MM.1S (cell line): ENCODE measurements around the gene PCDHGA4.
"Not testable (repeated sequence)": the region's sequence is repeated elsewhere in the genome, so short reads cannot be mapped to it uniquely, and the experiment has no call there.

Experiments used
- DNase-seq: peaks from one replicate; pipeline ENCODE4 v3.0.0-alpha.2; 2015
- H2AFZ ChIP-seq: fragments of 300-600 bp; sonication (generic); 2 replicates; pipeline ENCODE4 v1.6.0; 2016; ENCODE audit warnings: antibody characterized with exemption, low read length
- H3F3A ChIP-seq: fragments of 300-600 bp; sonication (generic); 2 replicates; pipeline ENCODE4 v1.6.1; 2016; ENCODE audit warnings: mild to moderate bottlenecking, antibody characterized with exemption, low read length, moderate library complexity, mixed read lengths; ENCODE audit not compliant: insufficient read depth
- H3K27ac ChIP-seq: fragments of 300-600 bp; sonication (generic); 2 replicates; pipeline ENCODE4 v1.5.1; 2016; ENCODE audit warnings: mild to moderate bottlenecking, low read length
- H3K27me3 ChIP-seq: fragments of 300-600 bp; sonication (generic); replicated peaks from 2 replicates; pipeline ENCODE4 v1.6.0; 2016; ENCODE audit warnings: low read length; ENCODE audit not compliant: insufficient read depth
- H3K36me3 ChIP-seq: fragments of 300-600 bp; sonication (generic); replicated peaks from 2 replicates; pipeline ENCODE4 v1.6.1; 2016; ENCODE audit warnings: mild to moderate bottlenecking, low read length, mixed read lengths; ENCODE audit not compliant: insufficient read depth
- H3K4me1 ChIP-seq: fragments of 300-600 bp; sonication (generic); 2 replicates; pipeline ENCODE4 v1.6.1; 2016; ENCODE audit warnings: low read length, mixed read lengths
- H3K4me2 ChIP-seq: fragments of 300-600 bp; sonication (generic); 2 replicates; pipeline ENCODE4 v1.6.0; 2016; ENCODE audit warnings: low read depth, low read length
- H3K4me3 ChIP-seq: fragments of 300-600 bp; sonication (generic); 2 replicates; pipeline ENCODE4 v1.5.1; 2016; ENCODE audit warnings: low read length, mixed read lengths
- H3K79me2 ChIP-seq: fragments of 300-600 bp; sonication (generic); 2 replicates; pipeline ENCODE4 v1.6.1; 2016; ENCODE audit warnings: mixed run types, low read length, mixed read lengths
- H3K9ac ChIP-seq: fragments of 300-600 bp; sonication (generic); 2 replicates; pipeline ENCODE4 v1.6.1; 2016; ENCODE audit warnings: low read length, mixed read lengths
- H3K9me2 ChIP-seq: fragments of 300-600 bp; sonication (generic); replicated peaks from 2 replicates; pipeline ENCODE4 v1.6.1; 2016; ENCODE audit warnings: mild to moderate bottlenecking, low read length, mixed read lengths; ENCODE audit not compliant: insufficient read depth
- H3K9me3 ChIP-seq: fragments of 300-600 bp; sonication (generic); replicated peaks from 2 replicates; pipeline ENCODE4 v1.6.1; 2016; ENCODE audit warnings: mild to moderate bottlenecking, low read length, mixed read lengths; ENCODE audit not compliant: insufficient read depth
- H4K20me1 ChIP-seq: fragments of 300-600 bp; sonication (generic); 2 replicates; pipeline ENCODE4 v1.6.1; 2016; ENCODE audit warnings: mild to moderate bottlenecking, low read length, moderate library complexity, mixed read lengths; ENCODE audit not compliant: insufficient read depth
- EZH2 ChIP-seq: fragments of 300-600 bp; sonication (generic); optimal IDR thresholded peaks from 2 replicates; pipeline ENCODE3; 2017; ENCODE audit warnings: low read depth, mild to moderate bottlenecking, antibody characterized with exemption, low read length, mixed read lengths
- EZH2phosphoT487 ChIP-seq: fragments of 300-600 bp; sonication (generic); IDR thresholded peaks from 2 replicates; pipeline ENCODE4 v1.6.1; 2018; ENCODE audit warnings: antibody characterized with exemption, low read length
- TF ChIP-seq, protein P1 (sequence below): fragments of 300-600 bp; sonication (generic); IDR thresholded peaks from 2 replicates; pipeline ENCODE4 v1.5.1; 2016; ENCODE audit warnings: antibody characterized with exemption, low read length, mixed read lengths

Gene PCDHGA4

DNA sequence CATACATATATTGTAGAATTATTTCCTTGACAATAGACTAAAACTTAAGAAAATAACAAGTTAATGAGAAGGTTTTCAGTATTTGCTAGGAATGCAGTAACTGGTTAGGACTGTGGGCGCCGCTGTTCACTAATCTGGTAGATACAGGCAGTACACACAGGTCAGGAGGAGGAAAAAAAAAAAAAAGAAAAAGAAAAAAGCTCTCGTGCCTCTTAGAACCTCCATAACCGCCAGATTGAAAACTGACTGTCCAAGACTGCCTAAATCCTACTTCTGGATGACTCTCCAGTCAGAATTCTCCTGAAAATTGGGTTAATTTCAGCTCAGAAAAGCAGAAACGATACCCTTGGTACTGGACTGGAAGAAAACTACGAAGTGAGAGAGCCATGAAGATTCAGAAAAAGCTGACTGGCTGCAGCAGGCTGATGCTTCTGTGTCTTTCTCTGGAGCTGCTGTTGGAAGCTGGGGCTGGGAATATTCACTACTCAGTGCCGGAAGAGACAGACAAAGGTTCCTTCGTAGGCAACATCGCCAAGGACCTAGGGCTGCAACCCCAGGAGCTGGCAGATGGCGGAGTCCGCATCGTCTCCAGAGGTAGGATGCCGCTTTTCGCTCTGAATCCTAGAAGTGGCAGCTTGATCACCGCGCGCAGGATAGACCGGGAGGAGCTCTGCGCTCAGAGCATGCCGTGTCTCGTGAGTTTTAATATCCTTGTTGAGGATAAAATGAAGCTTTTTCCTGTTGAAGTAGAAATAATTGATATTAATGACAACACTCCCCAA, 24.3 kb upstream of the PCDHGA4 start, which contains the start of gene PCDHGA1:
Gene PCDHGA1, plus strand, starts transcription at position 216 of the 782 bp plus-strand sequence.
- Histone ChIP-seq H3K27ac (no peak within 1 kb of the TSS), H3K4me2 (peak within 1 kb of the TSS; percentile 75)

DNA sequence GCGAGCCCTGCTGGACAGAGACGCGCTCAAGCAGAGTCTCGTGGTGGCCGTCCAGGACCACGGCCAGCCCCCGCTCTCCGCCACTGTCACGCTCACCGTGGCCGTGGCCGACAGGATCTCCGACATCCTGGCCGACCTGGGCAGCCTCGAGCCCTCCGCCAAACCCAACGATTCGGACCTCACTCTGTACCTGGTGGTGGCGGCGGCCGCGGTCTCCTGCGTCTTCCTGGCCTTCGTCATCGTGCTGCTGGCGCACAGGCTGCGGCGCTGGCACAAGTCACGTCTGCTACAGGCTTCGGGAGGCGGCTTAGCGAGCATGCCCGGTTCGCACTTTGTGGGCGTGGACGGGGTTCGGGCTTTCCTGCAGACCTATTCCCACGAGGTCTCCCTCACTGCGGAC, 22.2 kb upstream of the PCDHGA4 start:
- H3K79me2 ChIP-seq, H3K4me2 ChIP-seq, H3K27ac ChIP-seq, H3K4me1 ChIP-seq, DNase-seq, H3K9ac ChIP-seq, H2AFZ ChIP-seq, H3K4me3 ChIP-seq, H4K20me1 ChIP-seq, H3K36me3 ChIP-seq, H3K27me3 ChIP-seq, H3F3A ChIP-seq, H3K9me3 ChIP-seq, H3K9me2 ChIP-seq: not testable (repeated sequence)

More for the DNA sequence above, 24.3 kb upstream of the PCDHGA4 start, which contains the start of gene PCDHGA1:
- no peak for TF ChIP-seq EZH2phosphoT487
- no peak for TF ChIP-seq EZH2
- TF ChIP-seq, protein P1, sequence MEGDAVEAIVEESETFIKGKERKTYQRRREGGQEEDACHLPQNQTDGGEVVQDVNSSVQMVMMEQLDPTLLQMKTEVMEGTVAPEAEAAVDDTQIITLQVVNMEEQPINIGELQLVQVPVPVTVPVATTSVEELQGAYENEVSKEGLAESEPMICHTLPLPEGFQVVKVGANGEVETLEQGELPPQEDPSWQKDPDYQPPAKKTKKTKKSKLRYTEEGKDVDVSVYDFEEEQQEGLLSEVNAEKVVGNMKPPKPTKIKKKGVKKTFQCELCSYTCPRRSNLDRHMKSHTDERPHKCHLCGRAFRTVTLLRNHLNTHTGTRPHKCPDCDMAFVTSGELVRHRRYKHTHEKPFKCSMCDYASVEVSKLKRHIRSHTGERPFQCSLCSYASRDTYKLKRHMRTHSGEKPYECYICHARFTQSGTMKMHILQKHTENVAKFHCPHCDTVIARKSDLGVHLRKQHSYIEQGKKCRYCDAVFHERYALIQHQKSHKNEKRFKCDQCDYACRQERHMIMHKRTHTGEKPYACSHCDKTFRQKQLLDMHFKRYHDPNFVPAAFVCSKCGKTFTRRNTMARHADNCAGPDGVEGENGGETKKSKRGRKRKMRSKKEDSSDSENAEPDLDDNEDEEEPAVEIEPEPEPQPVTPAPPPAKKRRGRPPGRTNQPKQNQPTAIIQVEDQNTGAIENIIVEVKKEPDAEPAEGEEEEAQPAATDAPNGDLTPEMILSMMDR, result peak; percentile 74
- peak; percentile 70 for DNase-seq
- Histone ChIP-seq H3K79me2 (no peaks in the 10 kb centered on the region), H3K4me3 (peak within 1 kb of the TSS; percentile 59), H3K9me3 (no peaks in the 10 kb centered on the region), H4K20me1 (no peaks in the 10 kb centered on the region), H3F3A (no peaks in the 10 kb centered on the region), H2AFZ (peak within 1 kb of the TSS; percentile 73), H3K9me2 (no peaks in the 10 kb centered on the region), H3K9ac (peak within 1 kb of the TSS; percentile 34; the same call in 1 of the 2 replicates), H3K36me3 (no peaks in the 10 kb centered on the region), H3K27me3 (0 out of 2 replicates have a peak, but pooled peaks cover 6% of the 10 kb centered on the region), H3K4me1 (no peaks in the 10 kb centered on the region)

DNA sequence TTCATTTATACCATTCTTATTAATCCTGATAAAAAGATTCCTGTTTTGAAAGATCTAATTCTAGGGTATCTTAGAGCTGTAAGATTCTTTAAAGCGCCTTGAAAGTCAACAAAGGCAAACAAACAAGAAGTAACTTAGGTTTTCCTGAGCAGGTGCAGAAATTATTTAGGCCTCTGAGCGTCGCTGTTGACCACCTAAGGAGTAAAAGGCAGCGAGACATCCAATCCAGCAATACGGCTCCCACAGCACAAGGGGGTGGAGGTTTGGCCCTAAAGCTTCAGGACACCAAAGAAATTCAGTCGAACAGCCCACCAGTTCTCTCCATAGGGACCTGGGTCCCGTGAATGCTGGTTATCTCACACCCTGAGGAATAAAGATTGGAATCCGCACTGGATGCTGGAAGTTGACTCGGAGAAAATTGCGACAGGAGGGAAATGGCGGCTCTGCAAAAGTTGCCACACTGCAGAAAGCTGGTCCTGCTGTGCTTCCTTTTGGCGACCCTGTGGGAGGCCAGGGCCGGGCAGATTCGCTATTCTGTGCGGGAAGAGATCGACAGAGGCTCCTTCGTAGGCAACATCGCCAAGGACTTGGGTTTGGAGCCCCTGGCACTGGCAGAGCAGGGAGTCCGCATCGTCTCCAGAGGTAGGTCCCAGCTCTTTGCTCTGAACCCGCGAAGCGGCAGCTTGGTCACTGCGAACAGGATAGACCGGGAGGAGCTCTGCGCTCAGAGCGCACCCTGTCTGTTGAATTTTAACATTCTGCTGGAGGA, 16.1 kb upstream of the PCDHGA4 start, which contains the start of gene PCDHGA2:
Gene PCDHGA2, plus strand, starts transcription at position 223 of the 769 bp plus-strand sequence.
- Histone ChIP-seq H3K4me3 (peak within 1 kb of the TSS; percentile 7; the same call in 1 of the 2 replicates), H3F3A (no peaks in the 10 kb centered on the region), H4K20me1 (no peaks in the 10 kb centered on the region), H3K9ac (no peak within 1 kb of the TSS), H3K36me3 (no peaks in the 10 kb centered on the region), H2AFZ (no peak within 1 kb of the TSS; the same call in 1 of the 2 replicates), H3K27me3 (0 out of 2 replicates have a peak, but pooled peaks cover 7% of the 10 kb centered on the region), H3K79me2 (no peaks in the 10 kb centered on the region), H3K9me3 (no peaks in the 10 kb centered on the region), H3K4me1 (no peaks in the 10 kb centered on the region), H3K9me2 (no peaks in the 10 kb centered on the region), H3K27ac (no peak within 1 kb of the TSS), H3K4me2 (no peak within 1 kb of the TSS)
- peak; percentile 37 for DNase-seq
- TF ChIP-seq, protein P1, result peak; percentile 49
- no peak for TF ChIP-seq EZH2phosphoT487

DNA sequence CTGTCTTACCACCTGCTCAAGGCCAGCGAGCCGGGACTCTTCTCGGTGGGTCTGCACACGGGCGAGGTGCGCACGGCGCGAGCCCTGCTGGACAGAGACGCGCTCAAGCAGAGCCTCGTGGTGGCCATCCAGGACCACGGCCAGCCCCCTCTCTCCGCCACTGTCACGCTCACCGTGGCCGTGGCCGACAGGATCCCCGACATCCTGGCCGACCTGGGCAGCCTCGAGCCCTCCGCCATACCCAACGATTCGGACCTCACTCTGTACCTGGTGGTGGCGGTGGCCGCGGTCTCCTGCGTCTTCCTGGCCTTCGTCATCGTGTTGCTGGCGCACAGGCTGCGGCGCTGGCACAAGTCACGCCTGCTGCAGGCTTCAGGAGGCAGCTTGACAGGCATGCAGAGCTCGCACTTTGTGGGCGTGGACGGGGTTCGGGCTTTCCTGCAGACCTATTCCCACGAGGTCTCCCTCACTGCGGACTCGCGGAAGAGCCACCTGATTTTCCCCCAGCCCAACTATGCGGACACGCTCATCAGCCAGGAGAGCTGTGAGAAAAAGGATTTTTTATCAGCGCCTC, 14.0 kb upstream of the PCDHGA4 start:
- H3K4me3 ChIP-seq, DNase-seq, H3K27ac ChIP-seq, H3K9me3 ChIP-seq, H3K4me2 ChIP-seq, H3K36me3 ChIP-seq, H3K27me3 ChIP-seq, H3K9me2 ChIP-seq, H3K4me1 ChIP-seq, H3K9ac ChIP-seq, H3F3A ChIP-seq, H4K20me1 ChIP-seq, H3K79me2 ChIP-seq, H2AFZ ChIP-seq: not testable (repeated sequence)
